Measurements from ENCODE around the gene IFT74. TPM values are rescaled to one million over a fixed set of nuclear protein-coding genes. Genes with fewer than 3 reads are reported as not detected.

IFT74 gene
- total RNA-seq, 2 donors from 2014 or later: 14.9 to 17.2 TPM

DNA sequence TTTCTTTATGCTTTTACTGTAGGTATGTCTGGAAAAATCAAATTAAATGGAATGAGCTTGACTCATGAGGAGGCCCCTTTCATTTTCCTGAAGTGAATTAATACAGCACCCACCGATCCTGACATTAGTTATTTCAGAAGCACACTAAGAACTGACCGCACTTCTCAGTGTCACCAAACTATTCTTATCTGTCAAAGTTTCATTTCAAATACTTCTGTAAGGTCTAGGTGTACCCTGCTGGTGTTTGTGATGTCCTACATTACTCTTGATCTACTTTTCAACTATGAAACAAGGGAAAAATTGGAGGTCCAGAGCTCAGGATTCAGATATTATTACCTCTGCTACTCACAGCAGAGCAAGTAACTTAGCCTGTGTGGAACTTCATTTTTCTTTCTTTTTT is 151.0 kb downstream of the IFT74 start:
- ATAC-seq (no peak), DNase-seq (no peak)
- intact Hi-C loops (cut with DNase I, micrococcal nuclease): no loop called here

DNA sequence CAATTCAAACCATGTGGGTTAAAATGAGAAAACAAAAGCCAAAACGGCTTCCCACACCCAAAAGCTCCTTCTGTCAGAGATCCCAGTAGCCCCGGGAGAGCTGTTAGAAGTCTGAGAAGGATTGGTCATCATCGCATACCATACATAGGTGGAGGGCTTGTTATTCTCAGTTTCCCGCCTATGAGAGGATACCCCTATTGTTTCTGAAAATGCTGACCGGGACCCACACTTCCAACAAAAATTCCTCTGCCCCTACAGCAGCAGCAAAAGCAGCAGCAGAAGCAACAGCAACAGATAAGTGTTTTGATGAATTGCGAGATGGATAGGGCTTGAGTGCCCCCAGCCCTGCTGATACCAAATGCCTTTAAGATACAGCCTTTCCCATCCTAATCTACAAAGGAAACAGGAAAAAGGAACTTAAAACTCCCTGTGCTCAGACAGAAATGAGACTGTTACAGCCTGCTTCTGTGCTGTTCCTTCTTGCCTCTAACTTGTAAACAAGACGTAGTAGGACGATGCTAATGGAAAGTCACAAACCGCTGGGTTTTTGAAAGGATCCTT is 152.8 kb downstream of the IFT74 start, which contains the start of gene TEK:
Gene TEK, plus strand, starts transcription at position 245 of the 561 bp plus-strand sequence. CDS start 366 bp downstream, outside the sequence.
- DNase-seq (no peak), ATAC-seq (no peak)
- intact Hi-C loops (cut with DNase I, micrococcal nuclease): no loop called here

DNA sequence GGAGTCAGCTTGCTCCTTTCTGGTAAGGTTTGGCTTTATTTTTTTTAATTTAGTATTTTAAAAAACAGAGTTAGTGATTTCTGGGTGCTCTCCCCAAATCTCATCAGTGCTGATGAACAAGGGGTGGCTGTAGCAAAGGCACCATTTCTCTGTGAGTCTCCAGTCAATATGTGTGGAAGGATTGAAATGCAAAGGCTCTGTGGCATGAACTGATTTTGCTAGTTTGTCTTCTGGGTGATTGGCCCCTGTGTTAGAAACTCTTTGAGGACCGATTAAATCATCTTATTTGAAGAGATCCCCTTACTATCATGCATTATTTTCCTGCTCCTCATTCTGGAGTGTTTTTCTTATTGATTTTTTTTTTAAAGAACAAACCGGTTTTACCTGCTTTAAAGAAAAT is 153.4 kb downstream of the IFT74 start:
- intact Hi-C loops (cut with DNase I, micrococcal nuclease): no loop called here
- DNase-seq (no peak), ATAC-seq (no peak)

DNA sequence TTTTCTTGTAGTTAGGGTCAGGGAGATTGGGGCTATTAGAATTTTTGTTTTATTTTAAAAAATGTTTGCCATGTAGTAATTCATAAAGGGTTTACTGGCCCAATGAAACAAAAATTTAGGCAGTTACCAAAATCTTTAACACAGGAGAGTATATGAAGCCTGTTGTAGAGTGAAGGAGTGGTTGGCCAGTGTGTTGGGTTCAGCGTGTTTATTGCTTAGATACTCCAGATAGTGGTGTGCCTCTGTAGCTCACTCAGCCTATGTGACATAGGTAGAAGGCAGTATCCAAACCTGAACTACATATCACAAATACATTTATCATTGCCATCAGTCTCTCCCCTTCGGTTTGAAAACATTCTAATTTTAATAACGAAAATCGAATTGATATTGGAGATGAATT is 154.0 kb downstream of the IFT74 start:
- ATAC-seq (no peak), DNase-seq (no peak)
- intact Hi-C loops (cut with DNase I, micrococcal nuclease): no loop called here

DNA sequence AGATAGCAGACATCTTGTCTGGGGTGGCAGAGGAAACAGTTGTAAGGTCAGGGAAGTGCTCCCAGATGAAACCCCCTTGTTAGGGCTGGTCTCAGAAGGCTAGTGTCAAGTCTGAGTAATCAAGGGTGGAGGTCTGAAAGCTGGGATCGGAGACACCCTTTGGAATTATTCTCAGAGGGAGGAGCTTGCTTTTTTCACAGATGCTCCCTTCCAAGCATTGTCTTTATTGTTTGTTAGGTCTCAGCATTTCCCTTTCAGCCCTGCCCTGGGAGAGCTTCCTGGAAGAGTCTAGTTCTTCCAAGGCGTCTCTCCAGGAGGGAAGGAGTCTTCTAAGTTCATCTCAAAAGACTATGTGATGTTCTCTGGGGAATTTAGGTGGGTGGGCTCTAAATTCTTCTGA is 156.0 kb downstream of the IFT74 start:
- ATAC-seq (no peak), DNase-seq (no peak)
- intact Hi-C loops (cut with DNase I, micrococcal nuclease): no loop called here

Other genes with a start within 250 kb of the IFT74 start
- 10 to 100 TPM; 29.8 to 34.4 TPM for gene CAAP1, start 63.6 kb upstream of the IFT74 start, total RNA-seq
- 10 to 100 TPM; 26.8 to 28.8 TPM for gene PLAA, start 9.2 kb upstream of the IFT74 start, total RNA-seq
- 100 to 1,000 TPM in 1 of 2 donors, 10 to 100 TPM in 1; 98.5 to 116 TPM for gene LRRC19, start 49.3 kb downstream of the IFT74 start, total RNA-seq
- gene TEK, start 152.8 kb downstream of the IFT74 start, total RNA-seq: 1 to 10 TPM; 2.4 to 4.2 TPM

Data from left colon (tissue), 2 donors.